HAP-1 (cell line): ENCODE data around the gene MUC3A.
"Not testable (repeated sequence)": the region's sequence is repeated elsewhere in the genome, so short reads cannot be mapped to it uniquely, and the experiment has no call there.

Experiments used
- DNase-seq, 2 experiments: peaks; one replicate each; pipeline ENCODE4 v3.0.0-alpha.2; 2016 to 2020; ENCODE audit warnings: low spot score in 2 of 2
- H3K27me3 ChIP-seq: fragments of 250-450 bp; sonication (Bioruptor Pico); 2 replicates; pipeline ENCODE4 v1.5.1; 2020; ENCODE audit warnings: low read depth, mild to moderate bottlenecking, moderate library complexity
- H3K36me3 ChIP-seq: fragments of 250-450 bp; sonication (Bioruptor Pico); replicated peaks from 2 replicates; pipeline ENCODE4 v1.5.1; 2020; ENCODE audit warnings: mild to moderate bottlenecking
- H3K4me1 ChIP-seq: fragments of 250-450 bp; sonication (Bioruptor Pico); 2 replicates; pipeline ENCODE4 v1.5.1; 2020; ENCODE audit warnings: mild to moderate bottlenecking
- H3K4me3 ChIP-seq: fragments of 250-450 bp; sonication (Bioruptor Pico); 2 replicates; pipeline ENCODE4 v1.5.1; 2020; ENCODE audit warnings: mild to moderate bottlenecking, moderate library complexity
- H3K9me3 ChIP-seq: fragments of 250-450 bp; sonication (Bioruptor Pico); 2 replicates; pipeline ENCODE4 v1.5.1; 2020; ENCODE audit warnings: mild to moderate bottlenecking, moderate library complexity
- in situ Hi-C: fragments of 300-500 bp; cut with MboI; formaldehyde crosslinking; loops from 3 replicates; pipeline ENCODE4 v1.14.3; 2020; ENCODE audit warnings: low sequenced_read_pairs, inconsistent platforms, mixed read lengths

MUC3A gene

GRCh38 chr7:100923616-100924015, 25.7 kb upstream of the MUC3A start:
- DNase-seq, H3K4me1 ChIP-seq, H3K9me3 ChIP-seq, H3K4me3 ChIP-seq, H3K36me3 ChIP-seq, H3K27me3 ChIP-seq, in situ Hi-C loops: not testable (repeated sequence)

DNA sequence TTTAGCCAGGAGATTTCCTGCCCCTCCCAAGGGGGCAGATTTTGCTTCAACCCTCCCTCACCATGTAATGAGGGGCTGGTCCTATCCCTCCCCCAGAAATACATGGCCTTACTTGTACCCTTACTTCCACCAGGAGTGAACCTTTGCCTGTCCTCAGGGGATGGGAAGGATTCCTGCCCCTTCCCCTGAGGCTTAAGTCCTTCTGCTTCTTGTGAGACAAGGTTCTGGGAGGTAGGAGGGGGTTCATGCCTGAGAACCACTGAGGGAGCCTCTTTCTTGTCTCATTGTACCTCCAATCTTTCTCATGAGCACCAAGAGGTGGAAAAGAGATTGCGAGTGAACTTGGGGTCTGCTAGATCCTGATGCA, 19.5 kb upstream of the MUC3A start:
- Histone ChIP-seq H3K27me3 (no peaks in the 10 kb centered on the region), H3K9me3 (no peaks in the 10 kb centered on the region), H3K36me3 (no peaks in the 10 kb centered on the region), H3K4me1 (no peaks in the 10 kb centered on the region; the same call in 1 of the 2 replicates), H3K4me3 (no peak overlapping the region)
- in situ Hi-C loops: no loop called here
- no peak for DNase-seq

DNA sequence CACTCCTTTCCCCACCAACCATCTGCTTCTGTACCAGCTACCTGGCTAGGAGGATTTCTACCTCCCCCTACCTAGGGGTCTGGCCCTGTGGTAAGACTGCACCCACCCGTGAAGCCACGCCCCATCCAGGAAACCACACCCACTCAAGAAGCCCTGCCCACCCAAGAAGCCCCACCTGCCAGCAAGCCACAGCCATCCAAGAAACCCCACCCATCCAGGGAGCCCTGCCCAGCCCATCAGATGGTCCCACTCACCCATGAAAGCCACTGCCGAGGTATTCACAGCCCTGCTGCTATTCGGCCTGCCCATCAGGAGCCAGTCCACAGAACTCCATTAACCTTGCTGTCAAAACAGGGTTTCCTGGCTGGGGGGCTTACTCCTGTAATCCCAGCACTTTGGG, 15.6 kb upstream of the MUC3A start:
- no peak for DNase-seq
- H3K27me3 ChIP-seq: no peaks in the 10 kb centered on the region
- H3K4me1 ChIP-seq: no peaks in the 10 kb centered on the region; the same call in 1 of the 2 replicates
- H3K9me3 ChIP-seq: no peaks in the 10 kb centered on the region
- no peak overlapping the region for H3K4me3 ChIP-seq
- in situ Hi-C loops: no loop called here
- H3K36me3 ChIP-seq: no peaks in the 10 kb centered on the region

DNA sequence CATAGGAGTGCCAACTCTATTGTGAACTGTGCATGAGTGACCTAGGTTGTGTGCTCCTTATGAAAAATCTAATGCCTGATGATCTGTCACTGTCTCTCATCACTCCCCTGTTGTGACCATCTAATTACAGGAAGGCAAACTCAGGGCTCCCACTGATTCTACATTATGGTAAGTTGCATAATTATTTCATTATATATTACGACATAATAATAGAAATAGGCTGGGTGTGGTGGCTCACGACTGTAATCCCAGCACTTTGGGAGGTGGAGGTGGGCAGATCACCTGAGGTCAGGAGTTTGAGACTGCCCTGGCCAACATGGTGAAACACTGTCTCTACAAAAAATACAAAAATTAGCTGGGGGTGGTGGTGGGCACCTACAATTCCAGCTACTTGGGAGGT, 14.0 kb upstream of the MUC3A start:
- H3K4me3 ChIP-seq, H3K9me3 ChIP-seq, H3K36me3 ChIP-seq, H3K4me1 ChIP-seq, in situ Hi-C loops, DNase-seq, H3K27me3 ChIP-seq: not testable (repeated sequence)

- H3K27me3 ChIP-seq, H3K4me1 ChIP-seq, in situ Hi-C loops, H3K9me3 ChIP-seq, DNase-seq, H3K36me3 ChIP-seq, H3K4me3 ChIP-seq: not testable (repeated sequence)
These were observed 13.2 kb upstream of the MUC3A start for GRCh38 chr7:100936167-100936566.

- no peaks in the 10 kb centered on the region for H3K27me3 ChIP-seq
- no peaks in the 10 kb centered on the region for H3K9me3 ChIP-seq
- H3K4me3 ChIP-seq: no peak overlapping the region
- in situ Hi-C loops: no loop called here
- no peaks in the 10 kb centered on the region for H3K36me3 ChIP-seq
- DNase-seq: no peak
- no peaks in the 10 kb centered on the region for H3K4me1 ChIP-seq
These were observed 7.1 kb upstream of the MUC3A start for GRCh38 chr7:100942045-100942774.

- H3K9me3 ChIP-seq: no peaks in the 10 kb centered on the region
- no peak for DNase-seq
- no peak overlapping the region for H3K4me3 ChIP-seq
- no peaks in the 10 kb centered on the region for H3K4me1 ChIP-seq
- in situ Hi-C loops: no loop called here
- H3K27me3 ChIP-seq: no peaks in the 10 kb centered on the region
- H3K36me3 ChIP-seq: no peaks in the 10 kb centered on the region
These were observed 5.6 kb upstream of the MUC3A start for GRCh38 chr7:100943693-100944092.

DNA sequence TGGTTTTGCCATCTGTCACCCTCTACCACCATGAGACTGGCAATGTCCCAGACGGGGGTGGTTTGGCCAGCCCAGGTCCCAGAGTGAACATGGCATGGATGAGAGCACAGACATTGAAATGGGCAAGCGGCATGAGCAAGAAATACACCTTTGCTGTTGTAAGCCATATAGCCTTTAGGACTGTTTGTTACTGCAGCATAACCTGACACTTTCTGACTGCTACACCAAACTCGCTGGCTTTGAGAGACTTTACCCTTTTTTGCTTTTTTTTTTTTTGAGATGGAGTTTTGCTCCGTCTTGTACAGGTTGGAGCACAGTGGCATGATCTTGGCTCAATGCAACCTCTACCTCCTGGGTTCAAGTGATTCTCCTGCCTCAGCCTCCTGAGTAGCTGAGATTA, 5.2 kb upstream of the MUC3A start:
- in situ Hi-C loops: no loop called here
- Histone ChIP-seq H3K27me3 (no peaks in the 10 kb centered on the region), H3K4me3 (no peak overlapping the region), H3K9me3 (no peaks in the 10 kb centered on the region), H3K36me3 (no peaks in the 10 kb centered on the region), H3K4me1 (no peaks in the 10 kb centered on the region)
- no peak for DNase-seq

GRCh38 chr7:100946111-100946510, 3.2 kb upstream of the MUC3A start:
- no peak overlapping the region for H3K4me3 ChIP-seq
- no peaks in the 10 kb centered on the region for H3K9me3 ChIP-seq
- no peaks in the 10 kb centered on the region; the same call in 1 of the 2 replicates for H3K27me3 ChIP-seq
- H3K4me1 ChIP-seq: no peaks in the 10 kb centered on the region
- no peaks in the 10 kb centered on the region for H3K36me3 ChIP-seq
- in situ Hi-C loops: no loop called here
- DNase-seq: no peak

DNA sequence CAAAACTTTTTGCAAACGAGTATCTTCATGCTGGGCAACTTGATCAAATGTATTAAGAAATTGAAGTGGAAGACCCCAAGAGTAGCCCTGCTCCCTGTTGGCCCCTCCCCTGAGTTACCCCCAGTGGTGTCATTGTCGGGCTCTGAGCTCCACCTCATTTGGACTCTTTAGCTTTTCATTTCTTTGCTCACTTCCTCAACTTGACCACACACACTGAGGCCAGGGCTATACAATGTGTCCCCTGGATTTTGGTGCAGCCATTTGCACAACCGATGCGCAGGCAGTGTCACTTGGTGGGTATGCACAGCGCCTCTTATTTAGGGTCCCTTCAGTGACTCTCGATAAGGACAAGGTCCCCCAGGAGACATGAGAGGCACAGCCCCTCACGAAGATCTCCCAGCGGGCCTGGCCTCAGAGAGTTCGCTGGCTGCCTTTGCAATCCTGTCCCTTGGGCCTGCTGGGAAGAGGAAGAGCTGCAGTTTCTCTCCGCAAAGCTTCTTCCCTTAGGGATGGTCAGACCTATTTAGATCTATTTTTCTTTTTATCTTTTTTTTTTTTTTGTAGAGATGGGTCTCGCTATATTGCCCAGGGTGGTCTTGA, 2.5 kb upstream of the MUC3A start:
- no peaks in the 10 kb centered on the region for H3K9me3 ChIP-seq
- no peaks in the 10 kb centered on the region for H3K36me3 ChIP-seq
- no peak overlapping the region for H3K4me3 ChIP-seq
- in situ Hi-C loops: no loop called here
- no peak for DNase-seq
- H3K27me3 ChIP-seq: peaks cover 2% of the 10 kb centered on the region
- H3K4me1 ChIP-seq: no peaks in the 10 kb centered on the region

GRCh38 chr7:100947792-100948191, 1.5 kb upstream of the MUC3A start:
- no peaks in the 10 kb centered on the region for H3K36me3 ChIP-seq
- no peaks in the 10 kb centered on the region for H3K4me1 ChIP-seq
- DNase-seq: no peak
- no peaks in the 10 kb centered on the region for H3K9me3 ChIP-seq
- no peak overlapping the region for H3K4me3 ChIP-seq
- H3K27me3 ChIP-seq: peaks cover 4% of the 10 kb centered on the region
- in situ Hi-C loops: no loop called here

GRCh38 chr7:100949933-100950443, 654 bp downstream of the MUC3A start:
- no peak overlapping the region for H3K4me3 ChIP-seq
- DNase-seq: no peak
- no peaks in the 10 kb centered on the region for H3K4me1 ChIP-seq
- H3K9me3 ChIP-seq: no peaks in the 10 kb centered on the region
- H3K27me3 ChIP-seq: peaks cover 4% of the 10 kb centered on the region
- no peaks in the 10 kb centered on the region for H3K36me3 ChIP-seq
- in situ Hi-C loops: no loop called here

- peaks cover 4% of the 10 kb centered on the region for H3K27me3 ChIP-seq
- no peaks in the 10 kb centered on the region for H3K9me3 ChIP-seq
- H3K4me1 ChIP-seq: no peaks in the 10 kb centered on the region
- H3K4me3 ChIP-seq: no peak overlapping the region
- in situ Hi-C loops: no loop called here
- no peaks in the 10 kb centered on the region for H3K36me3 ChIP-seq
- DNase-seq: no peak
These were observed 1.8 kb downstream of the MUC3A start for GRCh38 chr7:100951172-100951571.

DNA sequence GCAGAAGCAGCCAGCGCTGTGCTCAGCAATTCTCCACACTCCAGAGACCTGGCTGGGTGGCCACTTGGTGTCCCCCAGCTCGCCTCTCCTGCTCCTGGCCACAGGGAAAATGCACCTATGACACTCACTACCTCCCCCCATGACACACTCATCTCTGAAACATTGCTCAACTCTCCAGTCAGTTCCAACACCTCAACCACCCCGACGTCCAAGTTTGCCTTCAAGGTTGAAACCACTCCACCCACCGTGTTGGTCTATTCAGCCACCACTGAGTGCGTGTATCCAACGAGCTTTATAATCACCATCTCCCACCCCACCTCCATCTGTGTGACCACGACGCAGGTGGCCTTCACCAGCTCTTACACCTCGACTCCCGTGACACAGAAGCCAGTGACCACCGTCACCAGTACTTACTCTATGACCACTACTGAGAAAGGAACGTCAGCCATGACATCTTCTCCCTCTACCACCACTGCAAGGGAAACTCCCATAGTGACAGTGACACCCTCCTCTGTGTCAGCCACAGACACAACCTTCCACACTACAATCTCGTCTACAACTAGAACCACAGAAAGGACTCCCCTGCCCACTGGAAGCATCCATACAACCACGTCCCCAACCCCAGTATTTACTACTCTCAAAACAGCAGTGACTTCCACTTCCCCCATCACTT, 2.7 kb downstream of the MUC3A start:
- in situ Hi-C loops: no loop called here
- no peak for DNase-seq

More for the DNA sequence above, 2.7 kb downstream of the MUC3A start:
- Histone ChIP-seq H3K4me3 (no peak overlapping the region), H3K4me1 (no peaks in the 10 kb centered on the region), H3K36me3 (no peaks in the 10 kb centered on the region), H3K27me3 (peaks cover 4% of the 10 kb centered on the region), H3K9me3 (no peaks in the 10 kb centered on the region)
